Right lung (tissue), 5 donors: Measurements from ENCODE around the gene BEST1. TPM values are rescaled to one million over a fixed set of nuclear protein-coding genes. Genes with fewer than 3 reads are reported as not detected.
"Not testable (repeated sequence)": the region's sequence is repeated elsewhere in the genome, so short reads cannot be mapped to it uniquely, and the experiment has no call there.

ENCODE experiments used
- DNase-seq, 2 donors: peaks; one replicate each; pipeline ENCODE4 v3.0.0-alpha.2; 2013
- polyA plus RNA-seq, 5 donors: library from polyadenylated mRNA; unstranded; fragments of 120-200 nt; gene quantifications; one replicate each; pipeline versions ENCODE4 v1.2.1 to v1.2.3, GENCODE V29; 2013; ENCODE audit warnings: inconsistent platforms in 1 of 5, low replicate concordance in 1 of 5; ENCODE audit not compliant: insufficient read length in 5 of 5, insufficient read depth in 1 of 5

BEST1 gene
- polyA plus RNA-seq, 5 donors = 4.2 to 6.5 (median 6.0) TPM

GRCh38 chr11:61975638-61976419 is 25.7 kb downstream of the BEST1 start:
- no peak for DNase-seq

- no peak for DNase-seq
Measured at GRCh38 chr11:61976420-61976800, 26.3 kb downstream of the BEST1 start.

- no peak for DNase-seq
Measured at GRCh38 chr11:61976813-61977475, 26.8 kb downstream of the BEST1 start.

- DNase-seq = peak in 1 of 2 donors; percentile 35
Measured at GRCh38 chr11:61978703-61979661, 28.8 kb downstream of the BEST1 start.

- no peak for DNase-seq
Measured at GRCh38 chr11:61980783-61981541, 30.8 kb downstream of the BEST1 start.

GRCh38 chr11:61983419-61983818 is 33.3 kb downstream of the BEST1 start:
- DNase-seq = no peak

- DNase-seq = no peak
Measured at GRCh38 chr11:61985869-61986268, 35.7 kb downstream of the BEST1 start.

GRCh38 chr11:61994981-61995380 is 44.8 kb downstream of the BEST1 start:
- DNase-seq = no peak

- DNase-seq = no peak
Measured at GRCh38 chr11:61996933-61997332, 46.8 kb downstream of the BEST1 start.

GRCh38 chr11:61999141-61999975 is 49.2 kb downstream of the BEST1 start:
- no peak for DNase-seq

- DNase-seq = no peak
Measured at GRCh38 chr11:62000539-62001446, 50.6 kb downstream of the BEST1 start.

- DNase-seq = peak in 1 of 2 donors; percentile 26
Measured at GRCh38 chr11:62001450-62002191, 51.5 kb downstream of the BEST1 start.

GRCh38 chr11:62002283-62002682 is 52.1 kb downstream of the BEST1 start:
- DNase-seq = not testable (repeated sequence)

GRCh38 chr11:62004473-62004872 is 54.3 kb downstream of the BEST1 start:
- no peak for DNase-seq

- DNase-seq = no peak
Measured at GRCh38 chr11:62008193-62008592, 58.0 kb downstream of the BEST1 start.

- no peak for DNase-seq
Measured at GRCh38 chr11:62010935-62011528, 60.9 kb downstream of the BEST1 start.

- no peak for DNase-seq
Measured at GRCh38 chr11:62011881-62012280, 61.7 kb downstream of the BEST1 start.

GRCh38 chr11:62012451-62012831 is 62.3 kb downstream of the BEST1 start:
- DNase-seq = no peak
